Spleen (tissue), 7 donors: ENCODE measurements around the gene F9.

ENCODE experiments used
- CTCF ChIP-seq, 11 experiments: fragments of 200-600 bp in 7 of 11; fragments of 450-650 bp in 4 of 11; sonication (generic) in 4 of 11; IDR thresholded peaks in 8 of 11; conservative IDR thresholded peaks in 3 of 11; 1 replicate in 7 of 11; 2 replicates in 4 of 11; pipeline versions ENCODE4 v1.4.0 to v1.8.0; 2016 to 2021; ENCODE audit warnings: antibody characterized with exemption in 11 of 11, inconsistent platforms in 4 of 11, mild to moderate bottlenecking in 1 of 11
- POLR2AphosphoS5 ChIP-seq, 3 donors: sonication (generic); formaldehyde crosslinking; IDR thresholded peaks; one replicate each; pipeline ENCODE4 v1.5.1; 2017; ENCODE audit warnings: antibody characterized with exemption in 3 of 3
- donor health status: DM: no; HTN: no; CAD: no; lungs with moderate emphysema.
- donor health status: DM: no; HTN: no; CAD: no.
- donor health status: DM: no; HTN: no; CAD: no.

GRCh38 chrX:139554376-139554775 lies 23.8 kb downstream of the F9 start:
- TF ChIP-seq CTCF (IDR thresholded peaks at IDR 0.05 in 8 of 11, conservative IDR thresholded peaks at IDR 0.05 in 3 of 11) (no peak), POLR2AphosphoS5 (IDR thresholded peaks at IDR 0.05) (no peak)
